Measurements from ENCODE around the gene HTT. TPM values are rescaled to one million over a fixed set of nuclear protein-coding genes. Genes with fewer than 3 reads are reported as not detected.

The HTT gene
- total RNA-seq, 1 experiment from 2014 or later, result 18.4 TPM

GRCh38 chr4:3239998-3240920 lies 165.8 kb downstream of the HTT start:
- H2AFZ ChIP-seq (ENCODE audit: low read length), result no peak overlapping the region
- H3K9me3 ChIP-seq (ENCODE audit: low read length), result no peaks in the 10 kb centered on the region
- ChIA-PET CTCF (no interaction called here), POLR2A (ENCODE audit: unreplicated experiment) (no interaction called here)
- TF ChIP-seq EZH2 (IDR thresholded peaks at IDR 0.05; ENCODE audit: low read length, unreplicated experiment) (no peak), EZH2phosphoT487 (IDR thresholded peaks at IDR 0.05; ENCODE audit: borderline replicate concordance, low read length) (no peak)
- no TSS peak for BruUV-seq (replicated peaks)
- intact Hi-C loops (cut with micrococcal nuclease), result no loop called here
- H3K79me2 ChIP-seq (ENCODE audit: low read length), result no peaks in the 10 kb centered on the region
- DNase-seq (no peak), ATAC-seq (no peak)
- H3K4me2 ChIP-seq (ENCODE audit: low read length), result no peak overlapping the region
- H3K4me1 ChIP-seq (ENCODE audit: insufficient read depth, low read length), result no peaks in the 10 kb centered on the region
- H3K4me3 ChIP-seq (ENCODE audit: low read length), result no peak overlapping the region
- no peaks in the 10 kb centered on the region for H3K36me3 ChIP-seq (ENCODE audit: low read depth, low read length)
- H4K20me1 ChIP-seq (ENCODE audit: low read length), result no peaks in the 10 kb centered on the region
- no peaks in the 10 kb centered on the region for H3K27me3 ChIP-seq (ENCODE audit: low read length)
- no peaks in the 10 kb centered on the region for H3K9me2 ChIP-seq (replicated peaks; ENCODE audit: low read length)
- no peak overlapping the region for H3K27ac ChIP-seq (ENCODE audit: low read length)
- H3F3A ChIP-seq (ENCODE audit: low read length, unreplicated experiment), result no peaks in the 10 kb centered on the region
- H3K9ac ChIP-seq (ENCODE audit: low read length), result no peak overlapping the region

GRCh38 chr4:3240936-3241522 lies 166.5 kb downstream of the HTT start:
- no peak overlapping the region for H3K27ac ChIP-seq (ENCODE audit: low read length)
- ATAC-seq, result no peak
- H3K36me3 ChIP-seq (ENCODE audit: low read depth, low read length), result no peaks in the 10 kb centered on the region
- no peaks in the 10 kb centered on the region for H3F3A ChIP-seq (ENCODE audit: low read length, unreplicated experiment)
- no peaks in the 10 kb centered on the region for H3K4me1 ChIP-seq (ENCODE audit: insufficient read depth, low read length)
- CTCF ChIA-PET, result no interaction called here
- no peak overlapping the region for H3K9ac ChIP-seq (ENCODE audit: low read length)
- no peaks in the 10 kb centered on the region for H3K27me3 ChIP-seq (ENCODE audit: low read length)
- TF ChIP-seq EZH2phosphoT487 (IDR thresholded peaks at IDR 0.05; ENCODE audit: borderline replicate concordance, low read length), result no peak
- no peak for TF ChIP-seq CTCF (conservative IDR thresholded peaks at IDR 0.05; ENCODE audit: low read depth, low read length)
- no peak for TF ChIP-seq EZH2 (IDR thresholded peaks at IDR 0.05; ENCODE audit: low read length, unreplicated experiment)
- POLR2A ChIA-PET (ENCODE audit: unreplicated experiment), result no interaction called here
- no peak overlapping the region for H3K4me3 ChIP-seq (ENCODE audit: low read length)
- H2AFZ ChIP-seq (ENCODE audit: low read length), result no peak overlapping the region
- BruUV-seq (replicated peaks), result no TSS peak
- H4K20me1 ChIP-seq (ENCODE audit: low read length), result no peaks in the 10 kb centered on the region
- intact Hi-C loops (cut with micrococcal nuclease), result no loop called here
- no peaks in the 10 kb centered on the region for H3K79me2 ChIP-seq (ENCODE audit: low read length)
- H3K9me2 ChIP-seq (replicated peaks; ENCODE audit: low read length), result no peaks in the 10 kb centered on the region
- H3K4me2 ChIP-seq (ENCODE audit: low read length), result no peak overlapping the region
- DNase-seq, result no peak
- no peaks in the 10 kb centered on the region for H3K9me3 ChIP-seq (ENCODE audit: low read length)

- no peaks in the 10 kb centered on the region for H3K79me2 ChIP-seq (ENCODE audit: low read length)
- no peak overlapping the region for H3K4me2 ChIP-seq (ENCODE audit: low read length)
- BruUV-seq (replicated peaks), result no TSS peak
- ATAC-seq, result no peak
- no peaks in the 10 kb centered on the region for H3K36me3 ChIP-seq (ENCODE audit: low read depth, low read length)
- TF ChIP-seq EZH2 (IDR thresholded peaks at IDR 0.05; ENCODE audit: low read length, unreplicated experiment) (no peak), EZH2phosphoT487 (IDR thresholded peaks at IDR 0.05; ENCODE audit: borderline replicate concordance, low read length) (no peak), CTCF (conservative IDR thresholded peaks at IDR 0.05; ENCODE audit: low read depth, low read length) (no peak)
- intact Hi-C loops (cut with micrococcal nuclease), result no loop called here
- H3K27ac ChIP-seq (ENCODE audit: low read length), result no peak overlapping the region
- no peak overlapping the region for H2AFZ ChIP-seq (ENCODE audit: low read length)
- H3F3A ChIP-seq (ENCODE audit: low read length, unreplicated experiment), result no peaks in the 10 kb centered on the region
- ChIA-PET CTCF (no interaction called here), POLR2A (ENCODE audit: unreplicated experiment) (no interaction called here)
- no peaks in the 10 kb centered on the region for H3K27me3 ChIP-seq (ENCODE audit: low read length)
- H3K9ac ChIP-seq (ENCODE audit: low read length), result no peak overlapping the region
- H3K9me2 ChIP-seq (replicated peaks; ENCODE audit: low read length), result no peaks in the 10 kb centered on the region
- no peak overlapping the region for H3K4me3 ChIP-seq (ENCODE audit: low read length)
- H4K20me1 ChIP-seq (ENCODE audit: low read length), result no peaks in the 10 kb centered on the region
- DNase-seq, result no peak
- H3K9me3 ChIP-seq (ENCODE audit: low read length), result no peaks in the 10 kb centered on the region
- no peaks in the 10 kb centered on the region for H3K4me1 ChIP-seq (ENCODE audit: insufficient read depth, low read length)
Measured at GRCh38 chr4:3241898-3242524, 167.5 kb downstream of the HTT start.
